HepG2 (cell line): ENCODE measurements around the gene SYCP2L. TPM values are rescaled to one million over a fixed set of nuclear protein-coding genes. Genes with fewer than 3 reads are reported as not detected.

ENCODE experiments used
- DMTF1 ChIP-seq: sonication (generic); formaldehyde crosslinking; IDR thresholded peaks from 2 replicates; pipeline ENCODE4 v1.4.0; 2020; ENCODE audit warnings: mild to moderate bottlenecking, missing genetic modification reagents
- ELF4 ChIP-seq: sonication (generic); formaldehyde crosslinking; IDR thresholded peaks from 2 replicates; pipeline ENCODE4 v1.5.0; 2020; ENCODE audit warnings: missing genetic modification reagents, mild to moderate bottlenecking, moderate library complexity, borderline replicate concordance
- HNRNPH1 ChIP-seq: fragments of 200-400 bp; formaldehyde crosslinking; optimal IDR thresholded peaks from 2 replicates; pipeline ENCODE3; 2017; ENCODE audit warnings: mild to moderate bottlenecking, low read depth, low read length
- MAFK ChIP-seq, 2 experiments: IDR thresholded peaks in 1 of 2; conservative IDR thresholded peaks in 1 of 2; 2 replicates each; pipeline ENCODE4 v1.6.1; 2011; ENCODE audit warnings: improper control_type of control experiment in 2 of 2, low read length in 2 of 2
- RXRA ChIP-seq: sonication (generic); formaldehyde crosslinking; IDR thresholded peaks from 2 replicates; pipeline ENCODE4 v1.5.1; 2020; ENCODE audit warnings: missing genetic modification reagents
- SCMH1 ChIP-seq: sonication (generic); formaldehyde crosslinking; IDR thresholded peaks from 2 replicates; pipeline ENCODE4 v1.9.0; 2021; ENCODE audit warnings: missing genetic modification reagents, mild to moderate bottlenecking, borderline replicate concordance
- SNRNP70 ChIP-seq: fragments of 200-400 bp; formaldehyde crosslinking; IDR thresholded peaks from 2 replicates; pipeline ENCODE4 v1.6.1; 2017; ENCODE audit warnings: mild to moderate bottlenecking, low read depth, low read length, moderate library complexity
- SRF ChIP-seq: IDR thresholded peaks from 2 replicates; pipeline ENCODE4 v1.6.1; 2011; ENCODE audit warnings: mild to moderate bottlenecking, low read depth, low read length, moderate library complexity
- TAF15 ChIP-seq: fragments of 200-400 bp; formaldehyde crosslinking; IDR thresholded peaks from one replicate; pipeline ENCODE4 v1.6.1; 2018; ENCODE audit warnings: mild to moderate bottlenecking, low read depth, low read length; ENCODE audit not compliant: poor library complexity, severe bottlenecking
- ZBTB25 ChIP-seq: IDR thresholded peaks from 2 replicates; pipeline ENCODE4 v1.6.1; 2018; ENCODE audit warnings: missing genetic modification reagents
- ZBTB7A ChIP-seq: sonication (generic); formaldehyde crosslinking; IDR thresholded peaks from 2 replicates; pipeline ENCODE4 v1.8.0; 2022; ENCODE audit warnings: mild to moderate bottlenecking, missing genetic modification reagents
- ZNF549 ChIP-seq: sonication (generic); formaldehyde crosslinking; IDR thresholded peaks from 2 replicates; pipeline ENCODE4 v1.5.0; 2020; ENCODE audit warnings: missing genetic modification reagents
- ZNF619 ChIP-seq: sonication (generic); formaldehyde crosslinking; IDR thresholded peaks from 2 replicates; pipeline ENCODE4 v1.4.0; 2020; ENCODE audit warnings: mild to moderate bottlenecking, missing genetic modification reagents
- ZNF788 ChIP-seq: sonication (generic); formaldehyde crosslinking; IDR thresholded peaks from 2 replicates; pipeline ENCODE4 v1.5.0; 2020; ENCODE audit warnings: mild to moderate bottlenecking, missing genetic modification reagents, borderline replicate concordance
- ZSCAN29 ChIP-seq: sonication (generic); formaldehyde crosslinking; conservative IDR thresholded peaks from 2 replicates; pipeline ENCODE4 v1.4.0; 2020; ENCODE audit warnings: mild to moderate bottlenecking, missing genetic modification reagents
- ZZZ3 ChIP-seq: sonication (generic); formaldehyde crosslinking; IDR thresholded peaks from 2 replicates; pipeline ENCODE4 v1.4.0; 2020; ENCODE audit warnings: missing genetic modification reagents, mild to moderate bottlenecking, borderline replicate concordance
- polyA plus RNA-seq, 8 experiments: library from polyadenylated mRNA; depleted of rRNA in 3 of 8; stranded (reverse) in 7 of 8; unstranded in 1 of 8; fragments of >200 nt; fragmentation: Illumina TruSeq in 4 of 8; extraction: Trizol in 4 of 8; gene quantifications; 2 replicates each; pipeline versions ENCODE4 v1.2.1 to v1.2.3, GENCODE V29; 2011 to 2016; ENCODE audit warnings: low read depth in 4 of 8, missing spikeins in 1 of 8, mixed read lengths in 1 of 8; ENCODE audit not compliant: insufficient read depth in 1 of 8
- total RNA-seq, 5 experiments: library from RNA; depleted of rRNA; stranded (reverse); fragments of >200 nt; fragmentation: Illumina TruSeq; extraction: Trizol; gene quantifications; 2 replicates each; pipeline ENCODE4 v1.2.3, GENCODE V29; 2016; ENCODE audit warnings: low read depth in 1 of 5
- TF ChIP-seq, protein P1 (sequence below): sonication (generic); formaldehyde crosslinking; IDR thresholded peaks from 2 replicates; pipeline ENCODE4 v1.4.0; 2020; ENCODE audit warnings: missing genetic modification reagents
- TF ChIP-seq, protein P2 (sequence below), 2 experiments: sonication (generic) in 1 of 2; formaldehyde crosslinking in 1 of 2; IDR thresholded peaks; 2 replicates each; pipeline versions ENCODE4 v1.4.0 to v1.6.1; 2018 to 2020; ENCODE audit warnings: missing genetic modification reagents in 2 of 2, borderline replicate concordance in 1 of 2, low read depth in 1 of 2, mild to moderate bottlenecking in 1 of 2, missing biosample characterization in 1 of 2

Gene SYCP2L
- total and polyA plus RNA-seq, 2 of the 13 experiments (the other 11 are each of a cell fraction or from before 2014, with no cell fraction given): 0.22 to 0.54 TPM

- TF ChIP-seq, protein P1, sequence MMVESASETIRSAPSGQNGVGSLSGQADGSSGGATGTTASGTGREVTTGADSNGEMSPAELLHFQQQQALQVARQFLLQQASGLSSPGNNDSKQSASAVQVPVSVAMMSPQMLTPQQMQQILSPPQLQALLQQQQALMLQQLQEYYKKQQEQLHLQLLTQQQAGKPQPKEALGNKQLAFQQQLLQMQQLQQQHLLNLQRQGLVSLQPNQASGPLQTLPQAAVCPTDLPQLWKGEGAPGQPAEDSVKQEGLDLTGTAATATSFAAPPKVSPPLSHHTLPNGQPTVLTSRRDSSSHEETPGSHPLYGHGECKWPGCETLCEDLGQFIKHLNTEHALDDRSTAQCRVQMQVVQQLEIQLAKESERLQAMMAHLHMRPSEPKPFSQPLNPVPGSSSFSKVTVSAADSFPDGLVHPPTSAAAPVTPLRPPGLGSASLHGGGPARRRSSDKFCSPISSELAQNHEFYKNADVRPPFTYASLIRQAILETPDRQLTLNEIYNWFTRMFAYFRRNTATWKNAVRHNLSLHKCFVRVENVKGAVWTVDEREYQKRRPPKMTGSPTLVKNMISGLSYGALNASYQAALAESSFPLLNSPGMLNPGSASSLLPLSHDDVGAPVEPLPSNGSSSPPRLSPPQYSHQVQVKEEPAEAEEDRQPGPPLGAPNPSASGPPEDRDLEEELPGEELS (CRISPR knock-in tag): peak; percentile 63
- TF ChIP-seq ZNF549 (CRISPR knock-in tag): no peak
- TF ChIP-seq, protein P2, sequence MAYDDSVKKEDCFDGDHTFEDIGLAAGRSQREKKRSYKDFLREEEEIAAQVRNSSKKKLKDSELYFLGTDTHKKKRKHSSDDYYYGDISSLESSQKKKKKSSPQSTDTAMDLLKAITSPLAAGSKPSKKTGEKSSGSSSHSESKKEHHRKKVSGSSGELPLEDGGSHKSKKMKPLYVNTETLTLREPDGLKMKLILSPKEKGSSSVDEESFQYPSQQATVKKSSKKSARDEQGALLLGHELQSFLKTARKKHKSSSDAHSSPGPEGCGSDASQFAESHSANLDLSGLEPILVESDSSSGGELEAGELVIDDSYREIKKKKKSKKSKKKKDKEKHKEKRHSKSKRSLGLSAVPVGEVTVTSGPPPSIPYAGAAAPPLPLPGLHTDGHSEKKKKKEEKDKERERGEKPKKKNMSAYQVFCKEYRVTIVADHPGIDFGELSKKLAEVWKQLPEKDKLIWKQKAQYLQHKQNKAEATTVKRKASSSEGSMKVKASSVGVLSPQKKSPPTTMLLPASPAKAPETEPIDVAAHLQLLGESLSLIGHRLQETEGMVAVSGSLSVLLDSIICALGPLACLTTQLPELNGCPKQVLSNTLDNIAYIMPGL (CRISPR knock-in tag; IDR thresholded peaks at IDR 0.05; ENCODE audit: borderline replicate concordance in 1 of 2, low read depth in 1 of 2): peak in 1 of 2 experiments; percentile 20; a peak in 1 of 4 replicates
- TF ChIP-seq ZZZ3: no peak
- peak; percentile 60; the same call in 1 of the 2 replicates for TF ChIP-seq ZNF788 (CRISPR knock-in tag)
- TF ChIP-seq MAFK (conservative IDR thresholded peaks at IDR 0.05 in 1 of 2, IDR thresholded peaks at IDR 0.05 in 1 of 2; ENCODE audit: low read length in 2 of 2): 0 out of 4 replicates have a peak, but pooled peaks of 1 of the 2 experiments have one; percentile 7
- TF ChIP-seq TAF15: no peak
- no peak for TF ChIP-seq ZNF619 (CRISPR knock-in tag)
- TF ChIP-seq ZBTB25 (CRISPR knock-in tag): 0 out of 2 replicates have a peak, but pooled peaks have one; percentile 30
- TF ChIP-seq DMTF1: no peak
- 0 out of 2 replicates have a peak, but pooled peaks have one; percentile 33 for TF ChIP-seq ELF4 (CRISPR knock-in tag)
- no peak for TF ChIP-seq HNRNPH1
- no peak for TF ChIP-seq SNRNP70
- peak; percentile 36; the same call in 1 of the 2 replicates for TF ChIP-seq ZBTB7A (CRISPR knock-in tag)
- peak; percentile 88 for TF ChIP-seq RXRA
- no peak for TF ChIP-seq SCMH1 (CRISPR knock-in tag)
- TF ChIP-seq SRF: no peak
- TF ChIP-seq ZSCAN29 (CRISPR knock-in tag): no peak; the same call in none of the 2 replicates
Observed at GRCh38 chr6:10957414-10957886, 70.6 kb downstream of the SYCP2L start (continued).
